Activated CD4-positive, alpha-beta T cell treated with anti-CD3 and anti-CD28 coated beads, Interleukin-2, amount 10 ng/mL, durations not matched to agents 24 days and 14 days (primary cell): ENCODE results near the gene KRT12. TPM values are rescaled to one million over a fixed set of nuclear protein-coding genes. Genes with fewer than 3 reads are reported as not detected.
"Not testable (repeated sequence)": the region's sequence is repeated elsewhere in the genome, so short reads cannot be mapped to it uniquely, and the experiment has no call there.

Experiments used
- DNase-seq: peaks from one replicate; pipeline ENCODE4 v3.0.0; 2022
- H3K27ac Mint-ChIP-seq: one replicate; pipeline ENCODE4 v1.8.0; 2022; ENCODE audit warnings: mild to moderate bottlenecking, mixed read lengths
- H3K27me3 Mint-ChIP-seq: one replicate; pipeline ENCODE4 v1.8.0; 2022; ENCODE audit warnings: mixed read lengths
- H3K36me3 Mint-ChIP-seq: one replicate; pipeline ENCODE4 v1.8.0; 2022; ENCODE audit warnings: low read depth, mild to moderate bottlenecking, mixed read lengths
- H3K4me1 Mint-ChIP-seq: one replicate; pipeline ENCODE4 v1.8.0; 2021; ENCODE audit warnings: mixed read lengths
- H3K4me3 Mint-ChIP-seq: one replicate; pipeline ENCODE4 v1.8.0; 2022; ENCODE audit warnings: mild to moderate bottlenecking, moderate library complexity, mixed read lengths
- H3K9me3 Mint-ChIP-seq: one replicate; pipeline ENCODE4 v1.8.0; 2021; ENCODE audit warnings: mixed read lengths
- intact Hi-C: fragments of 100-400 bp; cut with micrococcal nuclease; formaldehyde crosslinking; loops from one replicate; pipeline ENCODE4 v1.15.1; 2023
- total RNA-seq: library from RNA; stranded (reverse); gene quantifications from 2 replicates; pipeline ENCODE4 v1.2.3, GENCODE V29; 2022

Gene KRT12
- total RNA-seq, 1 donor from 2014 or later = not detected

DNA sequence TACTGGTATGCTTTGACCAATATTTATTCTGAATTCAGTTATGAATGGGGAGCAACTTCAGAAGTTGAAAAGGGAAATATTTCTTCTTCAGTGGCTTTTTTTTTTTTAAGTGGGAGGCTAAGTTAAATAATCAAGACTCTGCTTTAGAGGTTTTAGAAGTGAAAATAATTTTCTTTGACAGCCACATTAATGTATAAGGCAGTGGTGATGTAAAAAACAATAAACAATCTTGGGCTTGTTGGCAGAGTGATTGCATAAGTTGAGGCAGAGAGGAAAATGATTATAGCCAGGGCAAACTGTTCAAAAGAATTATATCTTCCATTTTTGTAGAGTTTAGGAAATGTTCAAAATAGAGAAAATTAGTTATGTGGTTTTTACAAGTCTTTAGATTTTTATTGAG lies 5.4 kb upstream of the KRT12 start:
- Mint-ChIP-seq H3K27me3 (peaks cover 35% of the 10 kb centered on the region), H3K4me3 (no peak overlapping the region), H3K36me3 (no peaks in the 10 kb centered on the region), H3K27ac (no peak overlapping the region), H3K9me3 (no peaks in the 10 kb centered on the region), H3K4me1 (no peaks in the 10 kb centered on the region)
- intact Hi-C loops = no loop called here
- no peak for DNase-seq

DNA sequence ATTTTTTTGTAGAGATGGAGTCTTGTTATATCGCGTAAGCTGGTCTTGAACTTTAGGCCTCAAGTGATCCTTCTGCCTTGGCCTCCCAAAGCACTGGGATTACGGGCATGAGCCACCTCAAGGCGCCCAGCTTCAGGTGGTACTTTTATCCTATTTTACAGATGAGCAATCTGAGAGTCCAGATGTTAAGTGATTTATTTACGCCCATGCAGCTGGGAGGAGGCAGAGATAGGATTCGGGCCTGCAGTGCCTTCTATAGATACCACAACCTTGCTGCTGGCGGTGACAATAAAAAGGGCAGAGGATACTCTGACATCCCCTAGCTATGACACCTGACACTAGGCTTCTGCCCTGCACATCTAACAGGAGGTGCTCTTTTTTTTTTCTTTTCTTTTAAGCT lies 4.3 kb upstream of the KRT12 start:
- Mint-ChIP-seq H3K27ac (no peak overlapping the region), H3K27me3 (peaks cover 36% of the 10 kb centered on the region)
- intact Hi-C loops = no loop called here

DNA sequence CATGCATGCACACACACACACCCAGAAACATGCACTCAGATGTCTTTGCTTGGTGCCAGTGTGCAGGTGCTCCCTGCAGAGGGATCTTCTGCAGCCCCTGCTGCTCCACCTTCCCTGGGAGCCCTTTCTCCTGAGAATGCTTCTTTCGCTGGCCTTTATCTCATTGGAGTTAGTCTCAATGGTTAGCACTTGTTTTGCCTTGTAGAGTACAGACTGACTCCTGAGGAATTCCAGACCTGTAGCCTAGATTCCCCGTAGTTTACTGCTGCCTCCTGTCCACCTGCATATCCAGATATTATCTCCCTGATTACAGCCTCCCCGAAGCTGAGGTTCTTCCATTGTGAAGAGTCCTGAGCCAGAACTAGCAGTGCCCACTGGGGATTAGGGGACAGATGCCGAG lies 3.1 kb upstream of the KRT12 start:
- Mint-ChIP-seq H3K4me3 (no peak overlapping the region), H3K9me3 (no peaks in the 10 kb centered on the region), H3K4me1 (no peaks in the 10 kb centered on the region), H3K36me3 (no peaks in the 10 kb centered on the region), H3K27ac (no peak overlapping the region), H3K27me3 (peaks cover 33% of the 10 kb centered on the region)
- DNase-seq = no peak
- intact Hi-C loops = no loop called here

More for the DNA sequence above, 4.3 kb upstream of the KRT12 start:
- DNase-seq = no peak
- Mint-ChIP-seq H3K36me3 (no peaks in the 10 kb centered on the region), H3K4me1 (no peaks in the 10 kb centered on the region), H3K9me3 (no peaks in the 10 kb centered on the region), H3K4me3 (no peak overlapping the region)

DNA sequence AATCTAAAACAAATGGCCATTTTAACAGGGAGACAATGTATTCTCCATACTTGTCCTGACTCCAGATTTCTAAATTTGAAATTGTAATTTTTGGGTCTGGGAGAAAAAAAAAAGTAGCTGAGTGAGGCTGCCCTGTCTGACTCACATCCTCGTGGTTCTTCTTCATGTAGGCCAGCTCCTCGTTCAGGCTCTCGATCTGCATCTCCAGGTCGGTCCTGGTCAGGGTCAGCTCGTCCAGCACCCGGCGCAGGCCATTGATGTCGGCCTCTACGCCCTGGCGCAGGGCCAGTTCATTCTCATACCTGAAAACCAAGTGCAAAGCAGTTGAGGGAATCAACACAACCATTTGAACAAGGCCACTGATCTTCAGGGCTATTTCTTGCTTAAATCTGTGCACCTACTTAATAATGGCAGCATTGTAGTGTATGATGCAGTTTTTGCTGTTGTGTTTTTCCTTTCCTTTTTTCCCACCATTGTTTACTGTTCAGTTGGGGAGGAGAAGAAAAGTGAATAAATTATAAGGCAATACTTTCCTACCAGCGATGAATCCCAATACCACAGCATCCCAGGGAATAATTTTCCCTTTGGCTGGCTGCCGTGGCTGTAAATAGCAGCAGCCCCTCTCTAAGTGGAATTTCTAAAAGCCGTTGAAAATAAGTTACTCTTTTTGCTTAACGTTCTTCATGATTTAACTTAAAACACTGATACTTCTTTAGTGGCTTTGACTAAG lies 2.2 kb downstream of the KRT12 start:
- no peak overlapping the region for H3K4me3 Mint-ChIP-seq
- H3K27ac Mint-ChIP-seq = no peak overlapping the region
- intact Hi-C loops = no loop called here
- H3K27me3 Mint-ChIP-seq = peaks cover 18% of the 10 kb centered on the region
- no peaks in the 10 kb centered on the region for H3K4me1 Mint-ChIP-seq
- H3K9me3 Mint-ChIP-seq = no peaks in the 10 kb centered on the region
- DNase-seq = no peak
- H3K36me3 Mint-ChIP-seq = no peaks in the 10 kb centered on the region

DNA sequence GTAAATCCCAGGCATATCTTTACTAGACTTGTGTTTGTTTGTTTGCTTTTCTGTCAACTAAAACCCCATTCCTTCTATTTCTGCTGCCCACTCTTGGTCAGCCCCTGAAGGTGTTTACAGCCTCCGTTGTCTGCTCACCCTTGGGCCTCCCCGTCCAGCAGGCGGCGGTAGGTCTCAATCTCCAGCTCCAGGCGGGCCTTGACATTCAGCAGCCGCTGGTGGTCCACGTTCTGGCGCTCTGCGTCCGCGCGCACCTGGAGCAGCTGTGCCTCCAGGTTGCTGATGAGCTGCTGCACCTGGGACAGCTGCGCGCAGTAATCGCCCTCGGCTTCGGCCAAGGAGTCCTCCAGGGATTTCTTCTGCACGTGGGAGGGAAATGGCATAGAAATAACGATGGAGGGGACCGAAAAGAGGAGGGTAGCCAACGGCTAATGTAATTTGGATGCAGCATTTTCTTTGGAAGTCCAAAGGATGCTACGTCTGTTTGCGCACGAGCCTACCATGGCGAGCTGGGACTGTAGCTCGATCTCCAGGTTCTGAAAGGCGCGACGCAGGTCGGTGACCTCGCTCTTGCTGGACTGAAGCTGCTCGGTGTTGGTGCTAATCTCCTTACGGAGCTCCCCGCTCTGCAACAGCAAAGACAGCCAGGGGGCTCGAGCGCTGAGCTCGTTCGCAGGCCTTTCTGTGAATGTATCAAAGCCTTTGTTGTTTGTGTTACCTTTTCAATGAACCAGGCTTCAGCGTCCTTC lies 3.9 kb downstream of the KRT12 start:
- no peak overlapping the region for H3K4me3 Mint-ChIP-seq
- H3K27me3 Mint-ChIP-seq = peaks cover 20% of the 10 kb centered on the region
- H3K9me3 Mint-ChIP-seq = no peaks in the 10 kb centered on the region
- H3K36me3 Mint-ChIP-seq = no peaks in the 10 kb centered on the region
- no peak for DNase-seq
- intact Hi-C loops = no loop called here
- H3K27ac Mint-ChIP-seq = no peak overlapping the region
- no peaks in the 10 kb centered on the region for H3K4me1 Mint-ChIP-seq

DNA sequence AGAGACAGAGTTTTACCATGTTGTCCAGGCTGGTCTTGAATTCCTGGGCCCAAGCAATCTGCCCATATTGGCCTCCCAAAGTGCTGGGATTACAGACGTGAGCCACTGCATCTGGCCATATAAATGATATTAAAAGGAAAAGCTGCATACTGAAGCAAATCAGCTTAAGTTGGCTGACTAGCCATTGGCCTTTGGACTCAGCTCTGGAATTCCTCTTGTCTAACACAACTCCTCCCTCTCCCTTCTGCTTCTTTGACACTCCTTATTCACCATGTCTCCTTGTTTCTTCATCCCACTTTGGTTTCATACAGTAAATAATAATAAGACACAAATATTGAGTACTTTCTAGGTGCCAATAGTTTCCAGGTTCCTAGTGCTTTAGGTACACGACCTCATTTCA lies 7.5 kb downstream of the KRT12 start:
- Mint-ChIP-seq H3K4me1 (no peaks in the 10 kb centered on the region), H3K4me3 (no peak overlapping the region), H3K9me3 (no peaks in the 10 kb centered on the region), H3K36me3 (no peaks in the 10 kb centered on the region), H3K27ac (no peak overlapping the region), H3K27me3 (peaks cover 18% of the 10 kb centered on the region)
- DNase-seq = no peak
- intact Hi-C loops = loop anchor here (5.0 to 10.0 kb wide), 2 partner anchors 463 to 805 kb away; no protein-coding TSS in a partner anchor

DNA sequence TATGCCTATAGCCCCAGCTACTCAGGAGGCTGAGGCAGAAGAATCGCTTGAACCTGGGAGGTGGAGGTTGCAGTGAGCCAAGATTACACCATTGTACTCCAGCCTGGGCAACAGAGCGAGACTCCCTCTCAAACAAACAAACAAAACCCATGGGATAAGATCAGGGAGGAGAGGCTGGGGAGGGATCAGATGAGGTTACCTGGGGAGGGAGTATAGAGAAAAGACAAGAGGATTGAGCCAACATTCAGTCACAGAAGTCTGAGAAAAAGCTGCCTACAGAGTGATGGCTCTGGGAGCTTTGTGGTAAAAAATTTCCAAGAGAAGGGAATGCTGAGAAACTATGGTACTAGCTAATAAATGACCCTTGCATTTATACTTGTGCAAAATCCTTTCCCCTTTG lies 8.4 kb downstream of the KRT12 start:
- H3K9me3 Mint-ChIP-seq, H3K4me3 Mint-ChIP-seq, H3K4me1 Mint-ChIP-seq, DNase-seq, H3K27ac Mint-ChIP-seq, H3K36me3 Mint-ChIP-seq: not testable (repeated sequence)
- intact Hi-C loops = loop anchor here (5.0 to 10.0 kb wide), 2 partner anchors 464 to 806 kb away; no protein-coding TSS in a partner anchor
- peaks cover 21% of the 10 kb centered on the region for H3K27me3 Mint-ChIP-seq

DNA sequence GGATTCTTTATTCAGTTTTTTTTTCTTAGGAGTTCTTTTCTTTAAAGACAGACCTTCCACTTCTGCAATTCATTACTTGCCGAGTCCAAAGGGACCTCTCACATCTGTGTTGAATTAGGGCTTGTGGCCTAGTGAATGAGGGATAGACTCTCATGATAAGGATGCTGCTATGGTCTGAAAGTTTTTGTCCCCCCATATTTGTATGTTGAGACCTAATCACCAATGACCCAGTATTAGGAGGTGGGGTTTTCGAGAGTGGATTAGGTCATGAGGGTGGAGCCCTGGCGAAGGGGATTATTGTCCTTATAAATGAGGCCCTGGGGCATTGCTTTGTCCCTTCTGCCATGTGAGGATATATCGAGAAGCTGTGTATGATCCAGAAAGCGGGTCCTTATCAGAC lies 9.5 kb downstream of the KRT12 start:
- peaks cover 24% of the 10 kb centered on the region for H3K27me3 Mint-ChIP-seq
- H3K9me3 Mint-ChIP-seq = no peaks in the 10 kb centered on the region
- intact Hi-C loops = loop anchor here (5.0 to 10.0 kb wide), 2 partner anchors 465 to 807 kb away; no protein-coding TSS in a partner anchor
- DNase-seq = no peak
- no peak overlapping the region for H3K27ac Mint-ChIP-seq
- H3K4me3 Mint-ChIP-seq = no peak overlapping the region
- no peaks in the 10 kb centered on the region for H3K36me3 Mint-ChIP-seq
- H3K4me1 Mint-ChIP-seq = no peaks in the 10 kb centered on the region

DNA sequence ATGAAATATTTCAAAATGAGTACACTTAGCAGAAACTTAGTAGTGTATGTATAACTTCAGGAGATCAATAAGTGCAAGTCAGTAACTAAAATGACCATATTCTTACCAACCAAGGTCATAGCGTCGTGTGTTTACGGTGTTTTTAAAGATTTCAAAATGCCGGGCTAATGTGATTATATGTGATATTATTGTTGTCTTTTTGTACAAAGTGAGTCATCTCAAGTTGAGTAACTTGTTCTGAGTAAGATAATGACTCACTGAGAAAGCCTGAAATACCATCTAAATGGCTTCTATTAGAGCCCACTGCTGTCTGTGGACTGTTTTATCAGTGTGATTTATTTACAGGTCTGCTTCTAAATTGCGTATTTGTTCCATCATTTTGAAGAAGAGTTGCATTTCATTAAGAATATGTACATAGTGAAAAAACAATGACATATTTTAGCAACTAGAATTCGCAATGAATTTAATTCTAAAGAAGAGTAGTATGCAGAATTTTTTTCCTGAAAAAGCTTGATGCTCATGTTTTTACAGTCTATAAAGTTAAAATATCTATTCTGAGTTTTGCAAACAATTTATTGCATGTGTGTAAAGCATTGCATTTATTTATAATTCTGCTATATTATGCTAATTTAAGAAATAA lies 12.7 kb downstream of the KRT12 start:
- H3K9me3 Mint-ChIP-seq = no peaks in the 10 kb centered on the region
- no peaks in the 10 kb centered on the region for H3K36me3 Mint-ChIP-seq
- no peak overlapping the region for H3K27ac Mint-ChIP-seq
- peaks cover 27% of the 10 kb centered on the region for H3K27me3 Mint-ChIP-seq
- H3K4me3 Mint-ChIP-seq = no peak overlapping the region
- DNase-seq = no peak
- no peaks in the 10 kb centered on the region for H3K4me1 Mint-ChIP-seq
- intact Hi-C loops = loop anchor here (10.0 kb wide), 1 partner anchor 811 kb away; no protein-coding TSS in a partner anchor

DNA sequence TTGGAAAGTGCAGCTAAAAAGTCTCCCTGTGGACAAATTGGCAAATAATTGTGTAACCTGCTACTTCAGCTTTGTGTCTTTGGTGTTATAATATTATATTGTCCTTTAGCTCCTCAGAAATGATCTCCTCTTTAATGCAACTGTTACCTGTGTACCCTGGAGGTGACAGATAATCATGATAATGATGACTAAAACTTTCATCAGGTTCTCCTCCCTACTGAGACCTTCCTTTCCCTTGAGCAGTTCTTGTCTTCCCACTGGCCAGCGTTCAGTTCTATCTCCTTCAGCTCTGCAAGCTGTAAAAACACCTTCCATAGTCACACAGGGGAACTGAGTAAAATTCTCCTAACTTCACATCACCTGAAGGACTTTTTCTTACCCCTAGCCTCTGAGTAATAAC lies 14.7 kb downstream of the KRT12 start:
- Mint-ChIP-seq H3K9me3 (no peaks in the 10 kb centered on the region), H3K4me3 (no peak overlapping the region), H3K27ac (no peak overlapping the region), H3K27me3 (peaks cover 29% of the 10 kb centered on the region), H3K36me3 (no peaks in the 10 kb centered on the region), H3K4me1 (no peaks in the 10 kb centered on the region)
- intact Hi-C loops = loop anchor here (10.0 kb wide), 1 partner anchor 812 kb away; no protein-coding TSS in a partner anchor
- no peak for DNase-seq

DNA sequence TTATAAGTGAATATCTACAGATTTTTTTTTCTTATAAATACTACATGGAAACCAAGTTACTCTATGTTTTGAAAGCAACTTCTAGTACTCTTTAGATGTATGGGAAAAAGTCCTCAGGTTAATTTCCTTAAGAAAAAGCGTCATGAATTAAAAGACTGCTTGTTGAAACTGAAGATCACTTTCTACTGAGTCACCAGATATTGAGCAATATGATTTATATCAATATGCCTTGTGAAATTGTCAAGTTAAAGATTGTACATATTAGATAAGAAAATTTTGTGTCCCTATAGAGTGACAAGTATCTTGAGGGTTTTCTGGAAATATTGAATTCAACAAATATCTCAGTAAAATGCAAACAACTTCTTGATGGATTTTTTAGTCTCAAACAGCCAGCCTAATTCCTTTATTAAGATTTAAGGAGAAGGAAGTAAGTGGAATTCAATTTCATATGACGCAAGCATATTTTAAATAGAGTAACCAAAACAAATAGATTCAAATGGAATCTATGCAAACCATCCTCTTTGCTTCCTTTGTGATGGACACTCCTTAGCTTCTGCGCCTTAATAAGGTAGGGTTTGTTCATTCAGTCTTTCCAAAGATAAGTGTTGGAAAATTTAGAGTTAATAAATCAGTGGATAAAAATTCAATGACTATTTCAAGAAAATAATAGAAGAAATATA lies 16.6 kb downstream of the KRT12 start:
- Mint-ChIP-seq H3K9me3 (no peaks in the 10 kb centered on the region), H3K27ac (no peak overlapping the region), H3K4me1 (no peaks in the 10 kb centered on the region), H3K36me3 (no peaks in the 10 kb centered on the region), H3K27me3 (peaks cover 33% of the 10 kb centered on the region), H3K4me3 (no peak overlapping the region)
- intact Hi-C loops = loop anchor here (10.0 kb wide), 1 partner anchor 814 kb away; no protein-coding TSS in a partner anchor
- DNase-seq = no peak

DNA sequence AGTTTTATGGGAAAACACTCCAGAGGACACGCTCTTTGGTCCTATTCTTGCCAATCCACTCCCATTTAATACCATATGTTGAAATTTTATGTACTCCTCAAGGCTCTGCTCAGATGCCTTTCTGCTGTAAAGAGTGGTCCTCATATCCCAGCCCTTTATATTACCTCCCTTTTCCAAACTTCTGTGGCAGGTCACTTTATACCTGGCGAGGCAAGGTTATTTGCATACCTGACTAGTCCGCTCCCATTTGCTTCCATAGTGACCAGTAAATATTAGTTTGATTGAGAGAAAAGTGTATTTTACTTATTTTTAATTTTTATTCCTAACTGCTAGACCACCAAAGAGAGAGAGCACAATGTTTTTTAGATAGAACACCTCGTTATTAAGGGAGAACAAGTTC lies 17.3 kb downstream of the KRT12 start:
- Mint-ChIP-seq H3K9me3 (no peaks in the 10 kb centered on the region), H3K36me3 (no peaks in the 10 kb centered on the region), H3K27me3 (peaks cover 35% of the 10 kb centered on the region), H3K4me1 (no peaks in the 10 kb centered on the region), H3K4me3 (no peak overlapping the region), H3K27ac (no peak overlapping the region)
- DNase-seq = no peak
- intact Hi-C loops = loop anchor here (10.0 kb wide), 1 partner anchor 815 kb away; no protein-coding TSS in a partner anchor

DNA sequence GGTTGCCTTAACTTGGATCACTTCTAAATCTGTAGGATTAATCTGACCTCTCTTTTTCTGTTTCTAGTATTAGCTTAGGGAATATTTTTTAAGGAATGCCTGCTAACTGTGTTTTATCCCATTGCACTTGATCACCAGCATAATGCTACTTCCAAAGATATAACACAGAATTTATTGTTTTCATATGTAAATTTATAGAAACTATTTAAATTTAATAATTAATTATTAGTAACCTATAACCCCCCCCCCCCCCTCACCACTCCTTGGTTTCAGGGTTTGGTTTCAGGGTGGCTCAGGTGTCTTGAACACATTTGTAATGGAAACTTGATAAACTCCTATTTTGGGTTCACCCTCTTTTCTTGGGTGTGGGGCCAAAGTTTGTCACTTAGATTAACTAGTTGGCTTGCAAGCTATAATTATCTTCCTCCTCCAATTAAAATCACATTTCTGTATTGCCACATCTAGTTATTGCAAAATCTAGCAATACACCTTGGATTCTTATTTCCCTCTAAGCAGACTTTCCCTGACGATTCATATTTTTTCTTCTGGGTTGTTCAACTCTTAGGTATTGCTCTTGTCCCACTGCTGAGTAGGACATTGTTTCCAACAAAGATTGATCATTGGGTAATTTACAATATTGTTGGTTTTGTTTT lies 18.3 kb downstream of the KRT12 start:
- intact Hi-C loops = no loop called here
- no peaks in the 10 kb centered on the region for H3K36me3 Mint-ChIP-seq
- no peaks in the 10 kb centered on the region for H3K4me1 Mint-ChIP-seq
- no peak for DNase-seq
- H3K9me3 Mint-ChIP-seq = no peaks in the 10 kb centered on the region
- peaks cover 40% of the 10 kb centered on the region for H3K27me3 Mint-ChIP-seq
- no peak overlapping the region for H3K27ac Mint-ChIP-seq
- H3K4me3 Mint-ChIP-seq = no peak overlapping the region
